ENCODE data around the gene GP1BB.
"Not testable (repeated sequence)": the region's sequence is repeated elsewhere in the genome, so short reads cannot be mapped to it uniquely, and the experiment has no call there.

Gene GP1BB

GRCh38 chr22:19693581-19693980 is 29.8 kb upstream of the GP1BB start:
- in situ Hi-C loops (cut with MboI; ENCODE audit: low sequenced_read_pairs) = no loop called here

DNA sequence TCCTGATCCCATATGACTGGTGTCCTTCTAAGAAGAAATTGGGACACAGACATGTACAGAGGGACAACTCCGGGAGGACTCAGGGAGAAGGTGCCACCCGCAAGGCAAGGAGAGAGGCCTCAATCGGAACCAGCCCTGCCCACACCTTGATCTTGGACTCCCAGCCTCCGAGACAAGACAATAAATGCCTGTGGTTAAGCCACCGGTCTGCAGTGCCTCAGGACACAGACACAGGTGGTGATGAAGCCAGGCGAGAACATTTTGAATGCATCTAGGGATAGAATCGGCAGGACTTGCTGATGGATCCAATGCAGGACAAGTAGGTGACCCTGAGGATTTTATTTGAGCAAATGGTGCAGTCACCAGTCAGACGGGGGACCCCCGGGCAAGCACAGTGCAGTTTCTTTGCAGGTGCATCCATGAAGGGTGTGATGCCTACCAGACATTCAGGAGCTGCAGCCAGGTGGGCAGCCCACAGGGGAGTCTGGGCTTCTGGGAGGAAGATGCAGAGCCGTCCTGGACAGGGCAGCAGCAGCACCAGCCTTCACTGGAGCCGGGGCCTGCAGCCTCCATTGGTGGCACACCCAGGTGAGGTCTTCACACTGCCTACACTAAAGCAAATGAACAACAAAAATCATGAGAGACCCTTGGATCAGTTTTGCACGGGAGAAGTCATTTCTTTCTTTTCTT is 29.2 kb upstream of the GP1BB start:
- in situ Hi-C loops (cut with MboI; ENCODE audit: low sequenced_read_pairs) = no loop called here

- in situ Hi-C loops (cut with MboI; ENCODE audit: low sequenced_read_pairs) = no loop called here
Observed at GRCh38 chr22:19694696-19695095, 28.6 kb upstream of the GP1BB start.

- in situ Hi-C loops (cut with MboI; ENCODE audit: low sequenced_read_pairs) = no loop called here
Observed at GRCh38 chr22:19696504-19697276, 26.6 kb upstream of the GP1BB start.

GRCh38 chr22:19697871-19698270 is 25.5 kb upstream of the GP1BB start:
- in situ Hi-C loops (cut with MboI; ENCODE audit: low sequenced_read_pairs) = not testable (repeated sequence)

DNA sequence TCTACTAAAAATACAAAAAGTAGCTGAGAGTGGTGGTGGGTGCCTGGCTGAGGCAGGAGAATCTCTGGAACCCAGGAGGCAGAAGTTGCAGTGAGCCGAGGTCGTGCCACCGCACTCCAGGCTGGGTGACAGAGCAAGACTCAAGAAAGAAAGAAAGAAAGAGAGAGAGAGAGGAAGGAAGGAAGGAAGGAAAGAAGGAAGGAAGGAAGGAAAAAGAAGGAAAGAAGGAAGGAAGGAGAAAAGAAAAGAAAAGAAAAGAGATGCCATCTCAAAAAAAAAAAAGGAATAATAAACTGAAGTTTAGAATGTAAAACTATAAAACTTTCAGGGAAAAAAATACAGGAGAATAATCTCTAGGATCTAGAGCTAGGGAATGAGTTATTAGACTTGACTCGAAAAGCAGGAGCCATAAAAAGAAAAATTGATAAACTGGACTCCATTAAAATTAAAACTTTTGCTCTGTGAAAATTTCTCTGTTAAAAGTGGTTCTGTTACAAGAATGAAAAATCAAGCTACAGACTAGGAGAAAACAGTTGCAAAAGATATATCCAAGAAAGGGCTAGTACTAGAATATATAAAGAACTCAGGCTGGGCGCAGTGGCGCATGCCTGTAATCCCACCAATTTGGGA is 22.4 kb upstream of the GP1BB start:
- in situ Hi-C loops (cut with MboI; ENCODE audit: low sequenced_read_pairs) = no loop called here

DNA sequence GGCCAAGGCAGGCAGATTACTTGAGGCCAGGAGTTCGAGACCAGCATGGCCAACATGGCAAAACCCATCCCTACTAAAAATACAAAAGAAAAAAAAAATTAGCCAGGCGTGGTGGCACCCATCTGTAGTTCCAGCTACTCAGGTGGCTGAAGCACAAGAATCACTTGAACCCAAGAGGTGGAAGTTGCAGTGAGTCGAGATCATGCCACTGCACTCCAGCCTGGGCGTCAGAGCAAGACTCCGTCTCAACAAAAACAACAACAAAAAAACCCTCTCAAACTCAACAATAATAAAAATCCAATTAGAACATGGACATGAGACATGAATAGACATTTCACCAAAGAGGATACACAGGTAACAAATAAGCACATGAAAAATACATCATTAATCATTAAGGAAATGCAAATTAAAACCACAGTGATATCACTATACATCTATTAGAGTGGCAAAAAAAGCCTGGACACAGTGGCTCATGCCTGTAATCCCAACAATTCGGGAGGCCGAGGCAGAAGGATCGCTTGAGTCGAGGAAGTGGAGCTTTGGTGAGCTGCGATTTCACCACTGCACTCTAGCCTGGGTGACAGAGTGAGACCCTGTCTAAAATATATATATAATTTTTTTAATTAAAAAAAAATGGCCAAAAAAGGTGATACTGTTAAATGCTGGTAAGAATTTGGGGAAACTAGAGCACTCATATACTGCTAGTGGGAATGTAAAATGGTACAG is 21.8 kb upstream of the GP1BB start:
- in situ Hi-C loops (cut with MboI; ENCODE audit: low sequenced_read_pairs) = no loop called here

- in situ Hi-C loops (cut with MboI; ENCODE audit: low sequenced_read_pairs) = no loop called here
Observed at GRCh38 chr22:19703869-19704268, 19.5 kb upstream of the GP1BB start.

GRCh38 chr22:19704355-19705015 is 18.9 kb upstream of the GP1BB start:
- in situ Hi-C loops (cut with MboI; ENCODE audit: low sequenced_read_pairs) = no loop called here

DNA sequence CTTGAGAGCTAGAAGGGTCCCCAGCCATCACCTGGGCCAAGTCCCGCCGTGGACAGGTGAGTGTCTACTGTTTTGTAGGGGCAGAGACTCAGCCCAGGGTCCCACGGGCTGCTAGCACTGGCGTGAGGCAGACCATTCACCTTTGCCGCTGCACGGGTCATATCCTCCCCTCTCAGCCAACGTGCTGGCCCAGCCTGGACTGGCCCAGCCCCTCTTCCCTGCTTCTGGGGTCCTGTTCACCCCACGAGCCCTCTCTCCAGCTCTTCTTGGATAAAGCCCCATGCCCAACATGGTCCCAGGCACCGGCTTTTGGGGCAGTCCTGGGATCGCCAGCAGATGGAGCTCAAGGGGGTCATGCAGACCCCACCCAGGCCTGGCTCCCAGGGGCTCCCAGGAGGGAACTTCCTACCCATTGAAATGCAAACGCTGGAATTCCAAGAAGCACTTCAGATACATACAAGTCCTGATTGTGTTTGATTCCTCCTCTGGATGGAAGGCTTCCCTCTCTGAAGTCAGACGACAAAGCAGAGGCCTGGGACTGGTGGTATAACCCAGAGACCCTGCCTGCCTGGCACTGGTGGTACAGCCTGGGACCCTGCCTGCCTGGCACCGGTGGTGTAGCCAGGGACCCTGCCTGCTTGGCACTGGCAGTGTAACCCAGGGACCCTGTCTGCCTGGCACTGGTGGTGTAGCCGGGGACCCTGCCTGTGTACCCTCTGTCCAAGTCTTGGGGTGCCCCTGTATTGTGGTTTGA is 18.0 kb upstream of the GP1BB start:
- in situ Hi-C loops (cut with MboI; ENCODE audit: low sequenced_read_pairs) = no loop called here

DNA sequence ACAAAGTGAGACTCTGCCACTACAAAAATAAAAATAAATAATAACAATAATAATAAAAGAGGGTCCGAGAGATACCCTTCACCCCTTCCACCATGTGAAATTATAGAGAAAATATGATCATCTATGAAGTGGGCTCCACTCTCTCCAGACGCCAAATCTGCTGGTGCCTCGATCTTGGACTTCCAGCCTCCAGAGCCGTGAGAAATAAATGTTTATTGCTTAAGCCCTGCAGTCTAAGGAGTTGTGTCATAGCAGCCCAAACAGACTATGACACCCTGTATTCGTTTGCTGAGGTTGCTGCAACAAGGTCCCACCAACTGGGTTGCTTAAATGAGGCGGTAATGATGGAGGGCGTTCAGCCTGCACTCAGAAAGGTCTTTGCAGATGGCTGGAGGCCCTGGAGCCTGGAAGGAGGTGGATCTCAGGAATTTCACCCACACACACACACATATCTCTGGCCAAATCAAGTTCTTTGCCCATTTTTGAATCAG is 16.6 kb upstream of the GP1BB start:
- in situ Hi-C loops (cut with MboI; ENCODE audit: low sequenced_read_pairs) = no loop called here

GRCh38 chr22:19707347-19708290 is 15.7 kb upstream of the GP1BB start:
- in situ Hi-C loops (cut with MboI; ENCODE audit: low sequenced_read_pairs) = no loop called here

GRCh38 chr22:19708321-19709011 is 14.9 kb upstream of the GP1BB start:
- in situ Hi-C loops (cut with MboI; ENCODE audit: low sequenced_read_pairs) = no loop called here

GRCh38 chr22:19709063-19709769 is 14.1 kb upstream of the GP1BB start:
- in situ Hi-C loops (cut with MboI; ENCODE audit: low sequenced_read_pairs) = no loop called here

DNA sequence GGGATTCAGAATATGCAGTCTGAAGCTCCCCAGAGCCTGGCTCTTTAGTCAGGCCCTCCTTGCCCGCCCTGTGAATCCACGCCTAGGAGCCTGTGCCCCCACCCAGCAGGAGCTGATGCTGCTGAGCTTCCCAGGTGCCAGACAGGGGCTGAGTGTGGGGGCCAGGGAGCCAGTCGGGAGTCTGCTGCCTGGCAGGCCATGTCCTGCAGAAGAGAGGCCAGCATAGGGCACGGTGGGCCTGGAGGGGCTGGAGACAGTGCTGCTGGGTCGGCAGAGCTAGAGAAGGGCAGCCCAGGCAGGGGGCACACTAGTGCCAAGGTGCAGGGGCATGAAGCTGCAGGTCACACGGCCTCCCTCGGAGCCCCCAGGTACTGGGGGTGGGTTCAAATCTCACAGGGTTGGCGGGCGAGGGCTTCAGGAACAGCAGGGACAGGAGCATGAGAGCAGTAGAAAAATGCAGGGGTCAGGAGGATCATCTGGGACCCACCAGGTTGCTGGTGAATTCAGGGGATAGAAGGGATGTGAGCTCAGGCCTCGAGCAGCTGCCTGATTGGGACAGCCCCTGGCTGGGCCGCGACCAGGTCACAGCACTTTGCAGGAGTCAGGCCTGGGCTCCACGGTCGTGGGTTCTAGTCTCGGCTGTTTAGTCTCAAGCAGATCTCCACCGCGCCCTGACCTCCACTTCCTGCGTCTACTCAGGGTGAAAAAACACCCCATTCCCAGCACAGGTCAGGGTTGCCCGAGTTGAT is 13.1 kb upstream of the GP1BB start:
- in situ Hi-C loops (cut with MboI; ENCODE audit: low sequenced_read_pairs) = loop anchor here (10.0 kb wide), 1 partner anchor 55 kb away; no protein-coding TSS in a partner anchor

GRCh38 chr22:19710769-19711106 is 12.6 kb upstream of the GP1BB start:
- in situ Hi-C loops (cut with MboI; ENCODE audit: low sequenced_read_pairs) = loop anchor here (10.0 kb wide), 1 partner anchor 56 kb away; no protein-coding TSS in a partner anchor

GRCh38 chr22:19713245-19713644 is 10.1 kb upstream of the GP1BB start:
- in situ Hi-C loops (cut with MboI; ENCODE audit: low sequenced_read_pairs) = loop anchor here (10.0 kb wide), 1 partner anchor 58 kb away; no protein-coding TSS in a partner anchor

Measured in HL-60/S4 treated with retinoic acid at 250 ng/mL for 4 days and 3 days (cell line).